GM12872 (cell line): ENCODE results near the gene RHOF.

ENCODE experiments used
- TF ChIP-seq, protein P1 (sequence below): IDR thresholded peaks from 3 replicates; pipeline ENCODE4 v1.5.1; 2011; ENCODE audit warnings: low read depth, mild to moderate bottlenecking, low read length, moderate library complexity; ENCODE audit not compliant: insufficient read depth

The RHOF gene

DNA sequence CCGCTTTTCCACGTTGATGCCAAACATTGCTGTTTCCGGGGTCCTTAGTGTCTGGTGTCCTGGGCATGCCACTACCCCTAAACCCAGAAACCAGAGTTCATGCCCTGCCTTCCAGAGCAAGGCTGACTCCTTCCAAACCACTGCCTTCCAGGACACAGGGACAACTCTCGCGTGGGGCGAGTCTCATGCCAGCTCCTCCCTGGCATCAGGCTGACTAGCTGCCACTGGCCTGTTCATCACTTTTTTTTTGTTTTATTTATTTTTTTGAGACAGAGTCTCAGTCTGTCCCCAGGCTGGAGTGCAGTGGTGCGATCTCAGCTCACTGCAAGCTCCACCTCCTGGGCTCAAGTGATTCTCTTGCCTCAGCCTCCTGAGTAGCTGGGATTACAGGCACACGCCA lies 15.1 kb upstream of the RHOF start:
- TF ChIP-seq, protein P1, sequence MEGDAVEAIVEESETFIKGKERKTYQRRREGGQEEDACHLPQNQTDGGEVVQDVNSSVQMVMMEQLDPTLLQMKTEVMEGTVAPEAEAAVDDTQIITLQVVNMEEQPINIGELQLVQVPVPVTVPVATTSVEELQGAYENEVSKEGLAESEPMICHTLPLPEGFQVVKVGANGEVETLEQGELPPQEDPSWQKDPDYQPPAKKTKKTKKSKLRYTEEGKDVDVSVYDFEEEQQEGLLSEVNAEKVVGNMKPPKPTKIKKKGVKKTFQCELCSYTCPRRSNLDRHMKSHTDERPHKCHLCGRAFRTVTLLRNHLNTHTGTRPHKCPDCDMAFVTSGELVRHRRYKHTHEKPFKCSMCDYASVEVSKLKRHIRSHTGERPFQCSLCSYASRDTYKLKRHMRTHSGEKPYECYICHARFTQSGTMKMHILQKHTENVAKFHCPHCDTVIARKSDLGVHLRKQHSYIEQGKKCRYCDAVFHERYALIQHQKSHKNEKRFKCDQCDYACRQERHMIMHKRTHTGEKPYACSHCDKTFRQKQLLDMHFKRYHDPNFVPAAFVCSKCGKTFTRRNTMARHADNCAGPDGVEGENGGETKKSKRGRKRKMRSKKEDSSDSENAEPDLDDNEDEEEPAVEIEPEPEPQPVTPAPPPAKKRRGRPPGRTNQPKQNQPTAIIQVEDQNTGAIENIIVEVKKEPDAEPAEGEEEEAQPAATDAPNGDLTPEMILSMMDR: no peak

DNA sequence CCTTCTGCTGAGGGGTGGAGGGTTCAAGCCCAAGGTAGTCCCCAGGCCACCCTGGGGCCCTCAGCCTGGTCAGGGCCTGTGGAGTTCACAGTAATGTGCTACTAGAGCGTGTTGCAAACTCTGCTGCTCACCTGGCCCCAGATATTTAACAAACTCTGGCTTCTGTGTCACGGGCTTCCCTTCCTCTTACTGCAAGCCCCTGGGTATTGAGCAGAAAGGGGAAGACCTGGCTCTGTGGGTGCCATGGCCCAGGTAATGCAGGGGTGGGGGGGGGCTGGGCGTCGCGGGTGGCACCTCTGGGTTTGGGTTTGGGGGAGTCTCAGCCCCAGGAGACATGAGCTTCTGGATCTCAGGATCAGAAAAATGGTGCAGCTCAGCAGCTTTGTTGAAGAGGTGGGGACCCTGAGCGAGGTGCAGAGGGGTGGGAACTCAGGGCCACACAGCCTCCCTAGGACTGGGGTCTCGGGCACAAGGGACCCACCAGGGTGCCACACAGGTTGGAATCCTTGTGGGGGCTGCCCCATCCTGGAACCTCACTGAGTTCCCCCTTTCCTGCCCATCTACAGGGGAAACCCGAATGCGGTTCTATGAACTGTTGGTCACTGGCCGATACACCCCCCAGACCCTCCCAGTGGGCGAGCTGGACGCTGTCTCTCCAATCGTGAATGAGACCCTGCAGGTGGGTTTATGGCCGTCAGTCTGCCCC lies 14.3 kb upstream of the RHOF start:
- TF ChIP-seq, protein P1: no peak

DNA sequence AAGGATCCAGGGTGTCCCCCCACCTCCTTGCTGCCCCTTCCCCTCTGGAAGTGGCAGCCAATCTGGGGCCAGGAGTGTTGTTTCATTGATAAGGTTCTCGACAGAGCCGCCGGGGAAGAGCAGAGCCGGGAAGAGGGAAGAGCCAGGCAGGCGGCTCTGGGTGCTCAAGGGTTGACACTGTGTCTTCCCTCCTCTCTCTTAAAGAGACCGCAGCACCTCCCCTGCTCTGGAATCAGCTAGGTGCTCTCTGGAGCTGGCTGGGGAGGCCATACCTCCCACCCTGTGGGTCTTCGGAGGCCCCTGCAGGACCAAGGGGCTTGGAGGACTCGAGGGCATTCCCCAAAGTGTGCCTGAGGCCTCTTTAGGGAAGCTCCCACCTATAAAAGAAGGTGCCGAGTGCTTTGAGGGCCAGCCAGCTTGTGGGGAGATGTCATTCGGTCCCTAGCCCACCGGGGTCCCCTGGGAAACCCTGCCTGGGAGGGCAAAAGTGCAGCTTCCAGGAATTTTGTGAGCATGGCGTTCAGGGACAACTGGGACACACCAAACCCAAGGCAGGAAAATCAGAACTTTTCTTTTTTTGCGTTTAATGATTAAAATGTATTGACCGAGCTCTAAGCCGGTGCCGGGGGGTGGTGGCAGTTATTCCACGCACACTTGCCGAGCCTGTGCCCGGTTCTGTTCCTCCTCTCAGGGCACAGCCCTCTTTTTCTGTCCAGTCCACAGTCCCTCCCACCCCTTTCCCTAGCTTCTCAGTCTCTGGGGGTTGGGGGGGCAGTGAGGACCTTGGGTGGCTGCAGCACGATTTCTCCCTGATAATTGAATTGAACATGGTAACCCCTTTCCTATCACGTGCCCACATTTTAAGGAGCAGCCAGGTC lies 13.3 kb upstream of the RHOF start:
- TF ChIP-seq, protein P1: no peak

DNA sequence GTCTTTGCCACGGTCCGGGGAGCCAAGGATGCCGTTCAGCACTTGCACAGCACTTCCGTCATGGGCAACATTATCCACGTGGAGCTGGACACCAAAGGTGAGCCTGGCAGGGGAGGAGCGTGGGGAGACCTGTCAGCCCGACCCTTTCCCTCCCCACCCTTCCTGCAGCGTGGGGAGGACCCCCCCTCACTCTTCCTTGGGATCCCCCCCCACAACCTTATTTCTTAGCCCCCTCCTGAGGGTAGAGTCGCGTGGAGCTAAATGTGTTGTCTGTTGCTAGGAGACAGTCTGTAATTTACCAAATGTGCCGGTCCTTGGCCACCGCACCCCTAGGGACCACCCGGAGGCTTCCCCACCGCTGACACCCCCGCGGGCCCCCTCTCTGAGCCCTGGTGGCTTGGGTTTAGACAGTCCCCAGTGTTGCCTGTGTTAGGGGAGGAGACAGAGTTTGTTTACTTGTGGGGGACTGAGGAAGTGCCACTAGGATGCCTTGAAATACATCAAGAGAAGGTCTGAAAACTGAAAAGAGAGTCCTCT lies 12.6 kb upstream of the RHOF start:
- TF ChIP-seq, protein P1: no peak

DNA sequence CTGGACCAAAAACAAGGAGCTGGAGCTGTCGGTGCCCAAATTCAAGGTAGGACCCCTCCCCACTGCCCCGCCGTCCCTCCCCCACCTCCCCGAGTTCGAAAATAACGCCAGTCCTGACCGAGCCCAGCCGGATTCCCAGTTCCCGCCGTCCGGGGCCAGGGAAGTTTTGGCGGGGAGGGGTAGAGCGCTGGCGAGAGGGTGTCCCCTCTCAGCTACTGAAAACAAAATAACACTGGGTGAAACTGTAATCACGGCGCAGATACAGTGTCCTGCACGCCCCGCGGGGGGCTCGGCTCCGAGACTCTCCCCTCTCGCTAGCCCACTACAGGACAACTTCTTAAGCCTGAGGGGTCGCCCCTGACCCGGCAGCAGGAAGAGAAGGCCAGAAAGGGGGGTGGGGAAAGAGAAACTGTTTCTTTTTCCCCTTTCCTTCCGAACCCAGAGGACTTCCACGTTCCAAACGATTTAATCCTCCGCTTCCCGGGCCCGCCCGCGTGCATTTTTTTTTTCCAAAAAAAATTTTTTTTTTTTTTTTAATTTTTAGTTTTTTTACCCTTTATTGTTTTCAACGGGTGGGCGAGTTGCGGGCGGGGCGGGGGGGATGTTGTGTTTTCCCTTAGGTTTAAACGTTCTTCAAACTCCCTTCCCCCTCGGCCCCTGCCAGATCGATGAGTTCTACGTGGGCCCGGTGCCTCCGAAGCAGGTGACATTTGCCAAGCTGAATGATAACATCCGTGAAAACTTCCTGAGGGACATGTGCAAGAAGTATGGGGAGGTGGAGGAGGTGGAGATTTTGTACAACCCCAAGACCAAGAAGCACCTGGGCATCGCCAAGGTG lies 11.9 kb upstream of the RHOF start:
- TF ChIP-seq, protein P1: no peak

DNA sequence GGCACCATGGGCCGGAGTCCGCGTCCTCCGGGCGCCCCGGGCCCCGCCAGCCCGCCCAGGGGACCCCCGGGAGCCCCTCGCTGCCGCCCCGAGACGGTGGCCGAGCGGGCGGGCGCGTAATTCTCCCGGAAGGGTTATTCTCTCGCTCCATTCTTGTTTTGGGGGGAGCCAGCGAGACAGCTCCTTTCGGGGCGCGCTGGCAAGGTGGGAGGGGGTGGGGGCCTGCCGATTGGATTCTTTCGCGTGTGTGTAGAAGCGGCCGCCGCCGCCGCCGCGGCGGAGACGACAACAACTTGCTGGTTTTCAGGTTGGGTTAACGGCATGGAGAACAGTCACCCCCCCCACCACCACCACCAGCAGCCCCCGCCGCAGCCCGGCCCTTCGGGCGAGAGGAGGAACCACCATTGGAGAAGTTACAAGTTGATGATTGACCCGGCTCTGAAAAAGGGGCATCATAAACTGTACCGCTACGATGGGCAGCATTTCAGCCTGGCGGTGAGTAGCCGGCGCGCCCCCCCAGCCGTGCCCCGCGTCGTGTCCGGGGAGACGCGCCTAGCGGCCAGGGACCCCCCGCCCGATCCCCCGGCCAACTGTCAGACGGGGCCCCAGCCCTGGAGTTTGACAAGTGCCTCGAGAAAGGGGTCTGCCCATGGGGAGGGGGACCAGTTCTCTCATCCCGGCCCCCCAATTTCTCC lies 11.1 kb upstream of the RHOF start:
- TF ChIP-seq, protein P1: no peak
